ENCODE measurements around the gene APOL5. TPM values are rescaled to one million over a fixed set of nuclear protein-coding genes. Genes with fewer than 3 reads are reported as not detected.

The APOL5 gene
- total and polyA plus RNA-seq, 9 of the 15 experiments (the other 6 are each of a cell fraction or from before 2014, with no cell fraction given): not detected

DNA sequence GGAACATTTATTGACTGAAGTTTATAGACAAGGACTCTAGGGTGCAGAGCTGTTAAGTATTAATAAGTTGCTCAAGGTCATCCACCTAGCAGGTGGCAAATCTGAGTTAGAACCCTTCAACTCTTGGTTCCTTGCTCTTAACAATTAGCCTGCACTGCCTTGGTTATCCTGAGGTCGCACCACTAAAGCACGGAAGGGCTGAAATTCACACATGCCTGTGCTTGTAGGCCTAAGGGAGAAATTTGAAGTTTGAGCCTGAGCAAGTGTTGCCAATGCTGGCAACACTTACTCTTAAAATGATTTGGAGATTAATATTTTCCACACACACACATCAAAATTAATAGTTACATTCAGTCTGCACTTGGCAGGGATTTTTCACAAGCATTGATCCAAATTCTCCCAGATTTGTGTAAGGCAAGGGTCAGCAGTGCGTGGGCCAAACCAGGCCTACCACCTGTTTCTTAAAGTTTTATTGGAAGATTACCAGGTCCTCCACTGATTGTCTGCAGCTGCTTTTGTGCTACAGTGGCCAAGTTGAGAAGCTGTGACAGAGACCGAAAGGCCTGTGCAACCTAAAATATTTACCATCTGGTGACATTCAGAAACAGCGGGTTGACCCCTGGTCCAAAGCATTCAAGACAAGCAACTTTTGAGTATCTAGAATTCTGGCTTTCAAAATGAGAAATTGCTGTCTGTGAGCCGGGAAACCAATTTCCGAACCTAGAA lies 16.3 kb downstream of the APOL5 start:
- Histone ChIP-seq H3K79me2 (ENCODE audit: control insufficient read depth, insufficient read depth, low read length) (no peaks in the 10 kb centered on the region), H3K27me3 (ENCODE audit: control insufficient read depth in 2 of 2, insufficient read depth in 2 of 2, low read length in 2 of 2) (peaks cover 10 to 18% of the 10 kb centered on the region in 2 experiments; a peak in 4 of 5 replicates), H3K4me1 (replicated peaks in 1 of 2; ENCODE audit: control insufficient read depth in 2 of 2, insufficient read depth in 2 of 2, low read length in 2 of 2) (no peaks in the 10 kb centered on the region), H3K9ac (ENCODE audit: insufficient read depth in 1 of 2, low read depth in 2 of 2, low read length in 2 of 2) (no peak overlapping the region), H2AFZ (ENCODE audit: low read depth, low read length) (no peak overlapping the region), H3K4me2 (ENCODE audit: insufficient read depth, low read length) (no peak overlapping the region), H3K9me3 (replicated peaks; ENCODE audit: control insufficient read depth, insufficient read depth, low read depth, low read length) (no peaks in the 10 kb centered on the region), H3K36me3 (ENCODE audit: control insufficient read depth, insufficient read depth, low read length) (no peaks in the 10 kb centered on the region), H3K9me1 (ENCODE audit: control insufficient read depth, insufficient read depth, low read length) (no peaks in the 10 kb centered on the region), H3K4me3 (no peak overlapping the region), H3K27ac (ENCODE audit: extremely low read depth, low read depth, low read length) (no peak overlapping the region), H4K20me1 (replicated peaks; ENCODE audit: control insufficient read depth, insufficient read depth, low read length) (no peaks in the 10 kb centered on the region)
- in situ Hi-C loops (cut with MboI) (no loop called here), intact Hi-C loops (cut with micrococcal nuclease) (no loop called here)
- CTCF ChIA-PET (ENCODE audit: low intra/inter-chr PET ratio): no interaction called here
- WGBS (ENCODE audit: insufficient coverage, low coverage, missing lambda C conversion rate): 60% methylated on average over 5 of the region's 7 CpGs
- no peak for TF ChIP-seq BRCA1 (IDR thresholded peaks at IDR 0.05)
- no peak for TF ChIP-seq BRCA1 (CRISPR knock-in tag; IDR thresholded peaks at IDR 0.05)
- no peak for TF ChIP-seq JUN (IDR thresholded peaks at IDR 0.05; ENCODE audit: borderline replicate concordance, low read depth, low read length)
- TF ChIP-seq JUN (CRISPR knock-in tag; IDR thresholded peaks at IDR 0.05; ENCODE audit: borderline replicate concordance): no peak
- no peak for TF ChIP-seq SETDB1 (IDR thresholded peaks at IDR 0.05; ENCODE audit: low read length)
- TF ChIP-seq, protein P1, sequence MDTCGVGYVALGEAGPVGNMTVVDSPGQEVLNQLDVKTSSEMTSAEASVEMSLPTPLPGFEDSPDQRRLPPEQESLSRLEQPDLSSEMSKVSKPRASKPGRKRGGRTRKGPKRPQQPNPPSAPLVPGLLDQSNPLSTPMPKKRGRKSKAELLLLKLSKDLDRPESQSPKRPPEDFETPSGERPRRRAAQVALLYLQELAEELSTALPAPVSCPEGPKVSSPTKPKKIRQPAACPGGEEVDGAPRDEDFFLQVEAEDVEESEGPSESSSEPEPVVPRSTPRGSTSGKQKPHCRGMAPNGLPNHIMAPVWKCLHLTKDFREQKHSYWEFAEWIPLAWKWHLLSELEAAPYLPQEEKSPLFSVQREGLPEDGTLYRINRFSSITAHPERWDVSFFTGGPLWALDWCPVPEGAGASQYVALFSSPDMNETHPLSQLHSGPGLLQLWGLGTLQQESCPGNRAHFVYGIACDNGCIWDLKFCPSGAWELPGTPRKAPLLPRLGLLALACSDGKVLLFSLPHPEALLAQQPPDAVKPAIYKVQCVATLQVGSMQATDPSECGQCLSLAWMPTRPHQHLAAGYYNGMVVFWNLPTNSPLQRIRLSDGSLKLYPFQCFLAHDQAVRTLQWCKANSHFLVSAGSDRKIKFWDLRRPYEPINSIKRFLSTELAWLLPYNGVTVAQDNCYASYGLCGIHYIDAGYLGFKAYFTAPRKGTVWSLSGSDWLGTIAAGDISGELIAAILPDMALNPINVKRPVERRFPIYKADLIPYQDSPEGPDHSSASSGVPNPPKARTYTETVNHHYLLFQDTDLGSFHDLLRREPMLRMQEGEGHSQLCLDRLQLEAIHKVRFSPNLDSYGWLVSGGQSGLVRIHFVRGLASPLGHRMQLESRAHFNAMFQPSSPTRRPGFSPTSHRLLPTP (IDR thresholded peaks at IDR 0.05; ENCODE audit: borderline replicate concordance, extremely low read depth, insufficient read length): no peak
- TF ChIP-seq SMC3 (conservative IDR thresholded peaks at IDR 0.05; ENCODE audit: insufficient read depth, low read depth, low read length): no peak
- ATAC-seq (no peak), DNase-seq (ENCODE audit: extremely low read depth in 1 of 4, low spot score in 3 of 4) (no peak), FAIRE-seq (no peak)
- no TSS peak for BruUV-seq (replicated peaks)
- POLR2A ChIA-PET: no interaction called here
